Naive thymus-derived CD4-positive, alpha-beta T cell (primary cell): Measurements from ENCODE around the gene NEU1. TPM values are rescaled to one million over a fixed set of nuclear protein-coding genes. Genes with fewer than 3 reads are reported as not detected.
A peak's percentile ranks its signal among the peaks of the same experiment; 100 is the strongest.
"Not testable (repeated sequence)": the region's sequence is repeated elsewhere in the genome, so short reads cannot be mapped to it uniquely, and the experiment has no call there.

Experiments used
- ATAC-seq: fragments of 150-1000 bp; cut with Tn5 transposase; 2 replicates; pipeline ENCODE4 v1.10.0; 2021; ENCODE audit warnings: mild to moderate bottlenecking, moderate library complexity
- CTCF ChIA-PET: fragments of 350-600 bp; sonication (Branson Sonifier 250); formaldehyde crosslinking; loops from one replicate; lab custom pipeline; 2021; ENCODE audit warnings: antibody characterized with exemption; lab: Charles Lee
- POLR2A ChIA-PET: fragments of 350-600 bp; sonication (Branson Sonifier 250); formaldehyde crosslinking; loops from one replicate; lab custom pipeline; 2021; ENCODE audit warnings: antibody characterized with exemption, inconsistent platforms; lab: Charles Lee
- DNase-seq, 9 donors: peaks; one replicate each; pipeline versions ENCODE4 v3.0.0 to v3.0.0-alpha.2; 2020 to 2022; ENCODE audit warnings: mixed read lengths in 1 of 9
- H3K27ac ChIP-seq: one replicate; pipeline ENCODE4 v1.7.0; 2013; ENCODE audit warnings: mild to moderate bottlenecking, low read depth, low read length, moderate library complexity
- H3K27me3 ChIP-seq, 2 donors: one replicate each; pipeline ENCODE4 v1.7.0; 2013; ENCODE audit warnings: low read length in 2 of 2, mild to moderate bottlenecking in 2 of 2, moderate library complexity in 2 of 2; ENCODE audit not compliant: control insufficient read depth in 2 of 2, insufficient read depth in 2 of 2
- H3K36me3 ChIP-seq, 3 experiments: 1 replicate in 2 of 3; 2 replicates in 1 of 3; pipeline ENCODE4 v1.7.0; 2013; ENCODE audit warnings: low read length in 3 of 3, mild to moderate bottlenecking in 3 of 3, moderate library complexity in 1 of 3; ENCODE audit not compliant: insufficient read depth in 3 of 3, control insufficient read depth in 2 of 3
- H3K4me1 ChIP-seq, 2 donors: one replicate each; pipeline ENCODE4 v1.7.0; 2013; ENCODE audit warnings: low read length in 2 of 2, mild to moderate bottlenecking in 2 of 2, moderate library complexity in 1 of 2; ENCODE audit not compliant: control insufficient read depth in 2 of 2, insufficient read depth in 2 of 2
- H3K4me3 ChIP-seq: 2 replicates; pipeline ENCODE4 v1.7.0; 2013; ENCODE audit warnings: mild to moderate bottlenecking, low read length
- H3K9me3 ChIP-seq, 3 experiments: 1 replicate in 2 of 3; 2 replicates in 1 of 3; pipeline ENCODE4 v1.7.0; 2013; ENCODE audit warnings: low read length in 3 of 3; ENCODE audit not compliant: control insufficient read depth in 2 of 3
- H3K27ac Mint-ChIP-seq, 9 donors: one replicate each; pipeline ENCODE4 v1.8.0; 2020 to 2022; ENCODE audit warnings: mixed read lengths in 9 of 9, mild to moderate bottlenecking in 8 of 9, moderate library complexity in 5 of 9, inconsistent platforms in 2 of 9
- H3K27me3 Mint-ChIP-seq, 5 donors: one replicate each; pipeline ENCODE4 v1.8.0; 2021 to 2022; ENCODE audit warnings: mixed read lengths in 5 of 5, mild to moderate bottlenecking in 1 of 5
- H3K36me3 Mint-ChIP-seq, 5 donors: one replicate each; pipeline ENCODE4 v1.8.0; 2020 to 2022; ENCODE audit warnings: mixed read lengths in 5 of 5, mild to moderate bottlenecking in 3 of 5, inconsistent platforms in 1 of 5
- H3K4me1 Mint-ChIP-seq, 7 donors: one replicate each; pipeline ENCODE4 v1.8.0; 2020 to 2022; ENCODE audit warnings: mixed read lengths in 7 of 7, mild to moderate bottlenecking in 3 of 7, inconsistent platforms in 1 of 7
- H3K4me3 Mint-ChIP-seq, 10 donors: one replicate each; pipeline ENCODE4 v1.8.0; 2020 to 2022; ENCODE audit warnings: mild to moderate bottlenecking in 10 of 10, mixed read lengths in 10 of 10, moderate library complexity in 6 of 10, inconsistent platforms in 2 of 10
- H3K9me3 Mint-ChIP-seq, 11 donors: one replicate each; pipeline ENCODE4 v1.8.0; 2020 to 2022; ENCODE audit warnings: mixed read lengths in 11 of 11, mild to moderate bottlenecking in 4 of 11, inconsistent platforms in 1 of 11, moderate library complexity in 1 of 11
- intact Hi-C, 2 donors: fragments of 100-400 bp; cut with micrococcal nuclease; formaldehyde crosslinking; loops; one replicate each; pipeline ENCODE4 v1.15.1; 2023
- polyA plus RNA-seq, 2 donors: library from polyadenylated mRNA; unstranded; fragments of 300-500 nt; fragmentation: Illumina TruSeq; gene quantifications; one replicate each; pipeline ENCODE4 v1.2.3, GENCODE V29; 2021
- total RNA-seq, 6 experiments: library from RNA in 5 of 6; stranded (reverse) in 5 of 6; gene quantifications; 1 replicate in 5 of 6; 2 replicates in 1 of 6; pipeline ENCODE4 v1.2.3 and lab custom pipeline; 2021 to 2026

NEU1 gene
- total and polyA plus RNA-seq, 7 experiments from 2014 or later = 13.6 to 35.0 (median 19.9) TPM

- DNase-seq = no peak
- intact Hi-C loops = no loop called here
- H3K9me3 Mint-ChIP-seq = no peaks in the 10 kb centered on the region
- no peaks in the 10 kb centered on the region for H3K36me3 Mint-ChIP-seq
- no peaks in the 10 kb centered on the region for H3K36me3 ChIP-seq
- peaks cover 0 to 11% (median 0%) of the 10 kb centered on the region in 5 donors for H3K27me3 Mint-ChIP-seq
- no peak overlapping the region for H3K27ac ChIP-seq
- H3K4me1 ChIP-seq = peaks cover 3 to 5% of the 10 kb centered on the region in 2 donors
- H3K4me3 ChIP-seq = no peak overlapping the region
- no peaks in the 10 kb centered on the region for H3K9me3 ChIP-seq
- peaks cover 8 to 18% (median 9%) of the 10 kb centered on the region in 7 donors for H3K4me1 Mint-ChIP-seq
- ChIA-PET POLR2A (interaction anchor here (0.7 kb wide), 1 partner anchor 1550 kb away, joined by 3 read pairs; no protein-coding TSS in a partner anchor), CTCF (no interaction called here)
- peak overlapping the region in 1 of 9 donors; percentile 56 for H3K27ac Mint-ChIP-seq
- H3K27me3 ChIP-seq = no peaks in the 10 kb centered on the region
- no peak for ATAC-seq
- H3K4me3 Mint-ChIP-seq = no peak overlapping the region
Measured at GRCh38 chr6:31907158-31907813, 44.7 kb upstream of the NEU1 start.

- H3K4me1 ChIP-seq, CTCF ChIA-PET, H3K9me3 Mint-ChIP-seq, H3K36me3 Mint-ChIP-seq, H3K27me3 ChIP-seq, POLR2A ChIA-PET, DNase-seq, H3K36me3 ChIP-seq, H3K4me3 ChIP-seq, H3K9me3 ChIP-seq, H3K4me3 Mint-ChIP-seq, ATAC-seq, H3K27ac ChIP-seq, intact Hi-C loops: not testable (repeated sequence)
- peaks cover 8 to 18% (median 10%) of the 10 kb centered on the region in 7 donors for H3K4me1 Mint-ChIP-seq
- peaks cover 0 to 11% (median 0%) of the 10 kb centered on the region in 5 donors for H3K27me3 Mint-ChIP-seq
- peak overlapping the region in 1 of 9 donors; percentile 56 for H3K27ac Mint-ChIP-seq
Measured at GRCh38 chr6:31906727-31907126, 44.1 kb upstream of the NEU1 start.

GRCh38 chr6:31906122-31906521 lies 43.5 kb upstream of the NEU1 start:
- Histone ChIP-seq H3K4me3 (no peak overlapping the region), H3K4me1 (peaks cover 5% of the 10 kb centered on the region in 2 donors), H3K9me3 (no peaks in the 10 kb centered on the region), H3K27me3 (no peaks in the 10 kb centered on the region), H3K36me3 (no peaks in the 10 kb centered on the region), H3K27ac (no peak overlapping the region)
- ATAC-seq = no peak
- ChIA-PET CTCF (no interaction called here), POLR2A (interaction anchor here (1.2 to 1.3 kb wide), 2 partner anchors 53 to 66 kb away, joined by 3 to 4 read pairs; partner anchors contain the start of genes DXO, NELFE and SKIC2)
- peaks cover 0 to 11% (median 0%) of the 10 kb centered on the region in 5 donors for H3K27me3 Mint-ChIP-seq
- H3K4me3 Mint-ChIP-seq = no peak overlapping the region
- intact Hi-C loops = no loop called here
- peaks cover 8 to 18% (median 10%) of the 10 kb centered on the region in 7 donors for H3K4me1 Mint-ChIP-seq
- DNase-seq = no peak
- no peaks in the 10 kb centered on the region for H3K36me3 Mint-ChIP-seq
- peak overlapping the region in 1 of 9 donors; percentile 55 for H3K27ac Mint-ChIP-seq
- no peaks in the 10 kb centered on the region for H3K9me3 Mint-ChIP-seq

- CTCF ChIA-PET = no interaction called here
- no peak for ATAC-seq
- H3K9me3 ChIP-seq = no peaks in the 10 kb centered on the region
- Mint-ChIP-seq H3K4me1 (peaks cover 8 to 15% (median 11%) of the 10 kb centered on the region in 7 donors), H3K27me3 (peaks cover 0 to 11% (median 0%) of the 10 kb centered on the region in 5 donors), H3K4me3 (no peak overlapping the region), H3K27ac (no peak overlapping the region), H3K36me3 (no peaks in the 10 kb centered on the region), H3K9me3 (no peaks in the 10 kb centered on the region)
- H3K4me1 ChIP-seq = peaks cover 5 to 9% of the 10 kb centered on the region in 2 donors
- H3K36me3 ChIP-seq = no peaks in the 10 kb centered on the region
- no peak for DNase-seq
- H3K27me3 ChIP-seq = no peaks in the 10 kb centered on the region
- POLR2A ChIA-PET = interaction anchor here (0.6 to 1.3 kb wide), 3 partner anchors 54 to 347 kb away, joined by 3 to 4 read pairs (median 3); partner anchors contain the start of genes DXO, NELFE and SKIC2
- no peak overlapping the region for H3K4me3 ChIP-seq
- intact Hi-C loops = no loop called here
- H3K27ac ChIP-seq = no peak overlapping the region
Measured at GRCh38 chr6:31905041-31905440, 42.4 kb upstream of the NEU1 start.

GRCh38 chr6:31903957-31904356 lies 41.3 kb upstream of the NEU1 start:
- Histone ChIP-seq H3K27me3 (no peaks in the 10 kb centered on the region), H3K4me3 (no peak overlapping the region), H3K36me3 (no peaks in the 10 kb centered on the region), H3K27ac (no peak overlapping the region), H3K9me3 (no peaks in the 10 kb centered on the region), H3K4me1 (peaks cover 6 to 11% of the 10 kb centered on the region in 2 donors)
- ATAC-seq (no peak), DNase-seq (no peak)
- intact Hi-C loops = loop anchor here in 1 of 2 donors (1.0 kb wide), 1 partner anchor 9 kb away; no protein-coding TSS in a partner anchor
- H3K36me3 Mint-ChIP-seq = peaks cover 0 to 5% (median 0%) of the 10 kb centered on the region in 5 donors
- H3K27me3 Mint-ChIP-seq = peaks cover 0 to 11% (median 0%) of the 10 kb centered on the region in 5 donors
- POLR2A ChIA-PET = no interaction called here
- CTCF ChIA-PET = no interaction called here
- H3K27ac Mint-ChIP-seq = peak overlapping the region in 3 of 9 donors; percentile 14 to 56 (median 14)
- H3K4me3 Mint-ChIP-seq = peak overlapping the region in 2 of 10 donors; percentile 27 to 66
- H3K4me1 Mint-ChIP-seq = peaks cover 17 to 24% (median 21%) of the 10 kb centered on the region in 7 donors
- H3K9me3 Mint-ChIP-seq = no peaks in the 10 kb centered on the region

GRCh38 chr6:31901953-31902643 lies 39.5 kb upstream of the NEU1 start, which contains the start of gene ZBTB12:
Gene ZBTB12 (minus strand): TSS chr6:31902086. CDS start chr6:31901305, 781 bp downstream.
- peak within 1 kb of the TSS; percentile 83 for H3K27ac ChIP-seq
- Mint-ChIP-seq H3K9me3 (peaks cover 0 to 3% (median 0%) of the 10 kb centered on the region in 11 donors), H3K4me1 (peaks cover 18 to 34% (median 32%) of the 10 kb centered on the region in 7 donors), H3K27ac (peak within 1 kb of the TSS; percentile 75 to 94 (median 86)), H3K4me3 (peak within 1 kb of the TSS; percentile 81 to 96 (median 88)), H3K36me3 (peaks cover 0 to 7% (median 0%) of the 10 kb centered on the region in 5 donors), H3K27me3 (peaks cover 0 to 11% (median 0%) of the 10 kb centered on the region in 5 donors)
- H3K27me3 ChIP-seq = no peaks in the 10 kb centered on the region
- DNase-seq (peak; percentile 76 to 90 (median 84)), ATAC-seq (peak; percentile 76)
- peaks cover 0 to 6% (median 0%) of the 10 kb centered on the region in 3 experiments for H3K36me3 ChIP-seq
- intact Hi-C loops = loop anchor here in 1 of 2 donors (1.0 kb wide), 2 partner anchors 57 to 68 kb away; partner anchors contain the start of gene SKIC2
- POLR2A ChIA-PET = interaction anchor here (0.6 to 1.7 kb wide), 11 partner anchors 12 to 1069 kb away, joined by 3 to 7 read pairs (median 4); partner anchors contain the start of genes DDX39B, DXO, GPANK1 and NELFE
- H3K4me1 ChIP-seq = peaks cover 12 to 16% of the 10 kb centered on the region in 2 donors
- no peaks in the 10 kb centered on the region for H3K9me3 ChIP-seq
- peak within 1 kb of the TSS; percentile 80 for H3K4me3 ChIP-seq
- CTCF ChIA-PET = interaction anchor here (0.6 kb wide), 2 partner anchors 40 to 353 kb away, joined by 3 read pairs; no protein-coding TSS in a partner anchor
